ENCODE results near the gene MPZL3.

GRCh38 chr11:118234833-118235232 is 17.3 kb downstream of the MPZL3 start:
- no peak for TF ChIP-seq CTCF (IDR thresholded peaks at IDR 0.05; ENCODE audit: poor library complexity)
- TF ChIP-seq EZH2 (IDR thresholded peaks at IDR 0.05; ENCODE audit: borderline replicate concordance) = no peak

Measured in hepatocyte (in vitro differentiated cells).